K562 (cell line): Measurements from ENCODE around the gene CCDC70. TPM values are rescaled to one million over a fixed set of nuclear protein-coding genes. Genes with fewer than 3 reads are reported as not detected.

Experiments used
- EHMT2 ChIP-seq: fragments of 450-650 bp; IDR thresholded peaks from 2 replicates; pipeline ENCODE4 v1.6.1; 2018; ENCODE audit warnings: antibody characterized with exemption
- GABPB1 ChIP-seq: sonication (generic); formaldehyde crosslinking; IDR thresholded peaks from 2 replicates; pipeline ENCODE4 v1.8.0; 2022; ENCODE audit warnings: mild to moderate bottlenecking, missing genetic modification reagents
- HLTF ChIP-seq: fragments of 450-650 bp; IDR thresholded peaks from 2 replicates; pipeline ENCODE4 v1.6.1; 2016
- KAT8 ChIP-seq: fragments of 450-650 bp; IDR thresholded peaks from 2 replicates; pipeline ENCODE4 v1.6.1; 2016; ENCODE audit warnings: low read depth, mild to moderate bottlenecking
- NBN ChIP-seq: fragments of 450-650 bp; IDR thresholded peaks from 2 replicates; pipeline ENCODE4 v1.6.1; 2016; ENCODE audit warnings: low read depth, mild to moderate bottlenecking
- POLR2G ChIP-seq: fragments of 200-400 bp; formaldehyde crosslinking; IDR thresholded peaks from 2 replicates; pipeline ENCODE4 v1.6.1; 2017; ENCODE audit warnings: low read depth, mild to moderate bottlenecking, antibody characterized with exemption, low read length, moderate library complexity
- RBM22 ChIP-seq: fragments of 200-400 bp; formaldehyde crosslinking; IDR thresholded peaks from 2 replicates; pipeline ENCODE4 v1.6.1; 2018; ENCODE audit warnings: low read length, low read depth; ENCODE audit not compliant: poor library complexity, severe bottlenecking
- SAFB2 ChIP-seq: fragments of 200-400 bp; formaldehyde crosslinking; IDR thresholded peaks from 2 replicates; pipeline ENCODE4 v1.6.1; 2018; ENCODE audit warnings: borderline replicate concordance, low read length, low read depth, moderate library complexity; ENCODE audit not compliant: severe bottlenecking
- SRSF7 ChIP-seq: fragments of 200-400 bp; formaldehyde crosslinking; optimal IDR thresholded peaks from 2 replicates; pipeline ENCODE3; 2017; ENCODE audit warnings: mild to moderate bottlenecking, low read depth, low read length
- XRCC4 ChIP-seq: IDR thresholded peaks from one replicate; pipeline ENCODE4 v1.6.1; 2011; ENCODE audit not compliant: insufficient read depth, insufficient read length; ENCODE audit errors: extremely low read depth
- ZC3H8 ChIP-seq: fragments of 450-650 bp; IDR thresholded peaks from 2 replicates; pipeline ENCODE4 v1.6.1; 2017
- ZNF134 ChIP-seq: fragments of 250-450 bp; sonication (Bioruptor Pico); conservative IDR thresholded peaks from 2 replicates; pipeline ENCODE4 v1.4.0; 2020
- ZNF140 ChIP-seq: fragments of 250-450 bp; sonication (Bioruptor Pico); IDR thresholded peaks from 2 replicates; pipeline ENCODE4 v1.8.0; 2021; ENCODE audit warnings: moderate library complexity, mild to moderate bottlenecking, inconsistent platforms
- ZNF146 ChIP-seq: IDR thresholded peaks from one replicate; pipeline ENCODE4 v1.6.1; 2018; ENCODE audit warnings: missing compliant biosample characterization; ENCODE audit not compliant: unreplicated experiment
- ZNF175 ChIP-seq: fragments of 200-800 bp; sonication (Bioruptor generic); IDR thresholded peaks from 2 replicates; pipeline ENCODE4 v1.6.1; 2016; ENCODE audit warnings: low read depth, mild to moderate bottlenecking, missing genetic modification characterization, missing compliant biosample characterization
- ZNF197 ChIP-seq: fragments of 200-800 bp; sonication (Bioruptor generic); IDR thresholded peaks from 2 replicates; pipeline ENCODE4 v1.6.1; 2016; ENCODE audit warnings: low read depth, missing genetic modification characterization, missing compliant biosample characterization
- ZNF354B ChIP-seq: fragments of 250-450 bp; sonication (Bioruptor Pico); IDR thresholded peaks from 2 replicates; pipeline ENCODE4 v1.4.0; 2020
- polyA plus RNA-seq, 8 experiments: library from polyadenylated mRNA; depleted of rRNA in 4 of 8; stranded (reverse) in 5 of 8; unstranded in 3 of 8; fragments of >200 nt; fragmentation: Nextera tagmentation in 2 of 8; fragmentation: Illumina TruSeq in 1 of 8; extraction: Ambion mirVana in 2 of 8; extraction: Trizol in 1 of 8; gene quantifications; 2 replicates each; pipeline versions ENCODE4 v1.2.1 to v1.2.3, GENCODE V29; 2011 to 2014; ENCODE audit warnings: inconsistent platforms in 1 of 8, missing spikeins in 1 of 8
- total RNA-seq, 7 experiments: library from RNA; depleted of rRNA in 6 of 7; stranded (reverse); fragments of >200 nt in 6 of 7; fragmentation: Illumina TruSeq in 2 of 7; extraction: Trizol in 2 of 7; gene quantifications; 2 replicates each; pipeline versions ENCODE4 v1.2.1 to v1.2.3, GENCODE V29; 2011 to 2021; ENCODE audit warnings: low replicate concordance in 1 of 7
- TF ChIP-seq, protein P1 (sequence below): fragments of 450-650 bp; IDR thresholded peaks from 2 replicates; pipeline ENCODE4 v1.6.1; 2016; ENCODE audit warnings: mild to moderate bottlenecking, moderate library complexity
- TF ChIP-seq, protein P2 (sequence below): sonication (generic); formaldehyde crosslinking; IDR thresholded peaks from 2 replicates; pipeline ENCODE4 v1.8.1; 2022; ENCODE audit warnings: missing genetic modification reagents

The CCDC70 gene
- total and polyA plus RNA-seq, 9 of the 15 experiments (the other 6 are each of a cell fraction or from before 2014, with no cell fraction given), result not detected

DNA sequence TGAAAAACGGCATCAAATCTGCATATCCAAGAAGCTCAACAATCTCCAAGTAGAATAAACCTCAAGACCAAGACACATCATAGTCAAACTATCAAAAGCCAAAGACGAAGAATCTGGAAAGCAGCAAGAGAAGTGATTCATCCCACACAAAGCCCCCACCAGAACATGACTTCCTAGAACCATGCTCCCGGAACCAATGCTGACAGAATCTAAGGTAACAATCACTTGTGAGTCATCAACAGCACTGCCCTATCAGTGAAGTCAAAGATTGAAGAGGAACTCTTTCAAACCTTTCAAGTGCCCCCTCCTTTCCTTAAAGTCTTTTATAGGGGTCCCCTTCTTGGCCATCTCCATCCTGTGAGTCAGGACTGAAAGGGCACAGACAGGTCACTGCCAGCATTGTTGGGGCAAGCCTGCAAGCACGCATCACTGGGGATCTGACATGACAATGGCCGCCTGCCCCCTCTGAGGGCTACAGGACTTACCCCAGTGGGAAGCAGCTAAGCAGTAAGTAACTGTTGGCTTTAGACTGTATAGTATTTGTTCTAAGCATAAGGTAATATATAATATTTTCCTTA is at the start of gene CCDC70 (continued):
- TF ChIP-seq ZC3H8, result no peak
- TF ChIP-seq ZNF134 (CRISPR knock-in tag), result no peak
- no peak for TF ChIP-seq SRSF7
- TF ChIP-seq HLTF, result no peak
- no peak for TF ChIP-seq ZNF197 (CRISPR knock-in tag)
- TF ChIP-seq ZNF175, result no peak
- no peak for TF ChIP-seq ZNF146 (CRISPR knock-in tag)
- no peak for TF ChIP-seq ZNF140
- no peak for TF ChIP-seq GABPB1
- no peak for TF ChIP-seq POLR2G
- TF ChIP-seq SAFB2, result no peak
- TF ChIP-seq XRCC4, result no peak
- TF ChIP-seq KAT8, result no peak
- TF ChIP-seq RBM22, result no peak
- TF ChIP-seq, protein P1, sequence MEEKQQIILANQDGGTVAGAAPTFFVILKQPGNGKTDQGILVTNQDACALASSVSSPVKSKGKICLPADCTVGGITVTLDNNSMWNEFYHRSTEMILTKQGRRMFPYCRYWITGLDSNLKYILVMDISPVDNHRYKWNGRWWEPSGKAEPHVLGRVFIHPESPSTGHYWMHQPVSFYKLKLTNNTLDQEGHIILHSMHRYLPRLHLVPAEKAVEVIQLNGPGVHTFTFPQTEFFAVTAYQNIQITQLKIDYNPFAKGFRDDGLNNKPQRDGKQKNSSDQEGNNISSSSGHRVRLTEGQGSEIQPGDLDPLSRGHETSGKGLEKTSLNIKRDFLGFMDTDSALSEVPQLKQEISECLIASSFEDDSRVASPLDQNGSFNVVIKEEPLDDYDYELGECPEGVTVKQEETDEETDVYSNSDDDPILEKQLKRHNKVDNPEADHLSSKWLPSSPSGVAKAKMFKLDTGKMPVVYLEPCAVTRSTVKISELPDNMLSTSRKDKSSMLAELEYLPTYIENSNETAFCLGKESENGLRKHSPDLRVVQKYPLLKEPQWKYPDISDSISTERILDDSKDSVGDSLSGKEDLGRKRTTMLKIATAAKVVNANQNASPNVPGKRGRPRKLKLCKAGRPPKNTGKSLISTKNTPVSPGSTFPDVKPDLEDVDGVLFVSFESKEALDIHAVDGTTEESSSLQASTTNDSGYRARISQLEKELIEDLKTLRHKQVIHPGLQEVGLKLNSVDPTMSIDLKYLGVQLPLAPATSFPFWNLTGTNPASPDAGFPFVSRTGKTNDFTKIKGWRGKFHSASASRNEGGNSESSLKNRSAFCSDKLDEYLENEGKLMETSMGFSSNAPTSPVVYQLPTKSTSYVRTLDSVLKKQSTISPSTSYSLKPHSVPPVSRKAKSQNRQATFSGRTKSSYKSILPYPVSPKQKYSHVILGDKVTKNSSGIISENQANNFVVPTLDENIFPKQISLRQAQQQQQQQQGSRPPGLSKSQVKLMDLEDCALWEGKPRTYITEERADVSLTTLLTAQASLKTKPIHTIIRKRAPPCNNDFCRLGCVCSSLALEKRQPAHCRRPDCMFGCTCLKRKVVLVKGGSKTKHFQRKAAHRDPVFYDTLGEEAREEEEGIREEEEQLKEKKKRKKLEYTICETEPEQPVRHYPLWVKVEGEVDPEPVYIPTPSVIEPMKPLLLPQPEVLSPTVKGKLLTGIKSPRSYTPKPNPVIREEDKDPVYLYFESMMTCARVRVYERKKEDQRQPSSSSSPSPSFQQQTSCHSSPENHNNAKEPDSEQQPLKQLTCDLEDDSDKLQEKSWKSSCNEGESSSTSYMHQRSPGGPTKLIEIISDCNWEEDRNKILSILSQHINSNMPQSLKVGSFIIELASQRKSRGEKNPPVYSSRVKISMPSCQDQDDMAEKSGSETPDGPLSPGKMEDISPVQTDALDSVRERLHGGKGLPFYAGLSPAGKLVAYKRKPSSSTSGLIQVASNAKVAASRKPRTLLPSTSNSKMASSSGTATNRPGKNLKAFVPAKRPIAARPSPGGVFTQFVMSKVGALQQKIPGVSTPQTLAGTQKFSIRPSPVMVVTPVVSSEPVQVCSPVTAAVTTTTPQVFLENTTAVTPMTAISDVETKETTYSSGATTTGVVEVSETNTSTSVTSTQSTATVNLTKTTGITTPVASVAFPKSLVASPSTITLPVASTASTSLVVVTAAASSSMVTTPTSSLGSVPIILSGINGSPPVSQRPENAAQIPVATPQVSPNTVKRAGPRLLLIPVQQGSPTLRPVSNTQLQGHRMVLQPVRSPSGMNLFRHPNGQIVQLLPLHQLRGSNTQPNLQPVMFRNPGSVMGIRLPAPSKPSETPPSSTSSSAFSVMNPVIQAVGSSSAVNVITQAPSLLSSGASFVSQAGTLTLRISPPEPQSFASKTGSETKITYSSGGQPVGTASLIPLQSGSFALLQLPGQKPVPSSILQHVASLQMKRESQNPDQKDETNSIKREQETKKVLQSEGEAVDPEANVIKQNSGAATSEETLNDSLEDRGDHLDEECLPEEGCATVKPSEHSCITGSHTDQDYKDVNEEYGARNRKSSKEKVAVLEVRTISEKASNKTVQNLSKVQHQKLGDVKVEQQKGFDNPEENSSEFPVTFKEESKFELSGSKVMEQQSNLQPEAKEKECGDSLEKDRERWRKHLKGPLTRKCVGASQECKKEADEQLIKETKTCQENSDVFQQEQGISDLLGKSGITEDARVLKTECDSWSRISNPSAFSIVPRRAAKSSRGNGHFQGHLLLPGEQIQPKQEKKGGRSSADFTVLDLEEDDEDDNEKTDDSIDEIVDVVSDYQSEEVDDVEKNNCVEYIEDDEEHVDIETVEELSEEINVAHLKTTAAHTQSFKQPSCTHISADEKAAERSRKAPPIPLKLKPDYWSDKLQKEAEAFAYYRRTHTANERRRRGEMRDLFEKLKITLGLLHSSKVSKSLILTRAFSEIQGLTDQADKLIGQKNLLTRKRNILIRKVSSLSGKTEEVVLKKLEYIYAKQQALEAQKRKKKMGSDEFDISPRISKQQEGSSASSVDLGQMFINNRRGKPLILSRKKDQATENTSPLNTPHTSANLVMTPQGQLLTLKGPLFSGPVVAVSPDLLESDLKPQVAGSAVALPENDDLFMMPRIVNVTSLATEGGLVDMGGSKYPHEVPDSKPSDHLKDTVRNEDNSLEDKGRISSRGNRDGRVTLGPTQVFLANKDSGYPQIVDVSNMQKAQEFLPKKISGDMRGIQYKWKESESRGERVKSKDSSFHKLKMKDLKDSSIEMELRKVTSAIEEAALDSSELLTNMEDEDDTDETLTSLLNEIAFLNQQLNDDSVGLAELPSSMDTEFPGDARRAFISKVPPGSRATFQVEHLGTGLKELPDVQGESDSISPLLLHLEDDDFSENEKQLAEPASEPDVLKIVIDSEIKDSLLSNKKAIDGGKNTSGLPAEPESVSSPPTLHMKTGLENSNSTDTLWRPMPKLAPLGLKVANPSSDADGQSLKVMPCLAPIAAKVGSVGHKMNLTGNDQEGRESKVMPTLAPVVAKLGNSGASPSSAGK, result no peak
- TF ChIP-seq, protein P2, sequence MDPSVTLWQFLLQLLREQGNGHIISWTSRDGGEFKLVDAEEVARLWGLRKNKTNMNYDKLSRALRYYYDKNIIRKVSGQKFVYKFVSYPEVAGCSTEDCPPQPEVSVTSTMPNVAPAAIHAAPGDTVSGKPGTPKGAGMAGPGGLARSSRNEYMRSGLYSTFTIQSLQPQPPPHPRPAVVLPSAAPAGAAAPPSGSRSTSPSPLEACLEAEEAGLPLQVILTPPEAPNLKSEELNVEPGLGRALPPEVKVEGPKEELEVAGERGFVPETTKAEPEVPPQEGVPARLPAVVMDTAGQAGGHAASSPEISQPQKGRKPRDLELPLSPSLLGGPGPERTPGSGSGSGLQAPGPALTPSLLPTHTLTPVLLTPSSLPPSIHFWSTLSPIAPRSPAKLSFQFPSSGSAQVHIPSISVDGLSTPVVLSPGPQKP (CRISPR knock-in tag), result no peak
- TF ChIP-seq EHMT2, result 0 out of 2 replicates have a peak, but pooled peaks have one; percentile 28
- no peak for TF ChIP-seq NBN
- TF ChIP-seq ZNF354B (CRISPR knock-in tag), result no peak
